Esophagus squamous epithelium (tissue), 5 donors: Measurements from ENCODE around the gene SIDT2. TPM values are rescaled to one million over a fixed set of nuclear protein-coding genes. Genes with fewer than 3 reads are reported as not detected.

ENCODE experiments used
- DNase-seq: peaks from one replicate; lab custom pipeline; 2025; lab: John Stamatoyannopoulos, UW
- H3K27ac ChIP-seq, 4 donors: fragments of 200-600 bp; sonication (generic); one replicate each; pipeline ENCODE4 v1.5.1; 2016 to 2019; ENCODE audit warnings: mild to moderate bottlenecking in 1 of 4
- H3K27me3 ChIP-seq, 4 donors: fragments of 200-600 bp; sonication (generic); 1 replicate in 3 of 4; 2 replicates in 1 of 4; pipeline versions ENCODE4 v1.5.1 to v1.6.0; 2017 to 2021; ENCODE audit warnings: antibody characterized with exemption in 1 of 4
- H3K36me3 ChIP-seq, 3 donors: fragments of 200-600 bp; sonication (generic); one replicate each; pipeline ENCODE4 v1.5.1; 2016 to 2019
- H3K4me1 ChIP-seq, 3 donors: fragments of 200-600 bp; sonication (generic); one replicate each; pipeline ENCODE4 v1.5.1; 2017 to 2019
- H3K4me3 ChIP-seq, 4 donors: fragments of 200-600 bp; sonication (generic); 1 replicate in 3 of 4; 2 replicates in 1 of 4; pipeline ENCODE4 v1.5.1; 2016 to 2019; ENCODE audit warnings: mild to moderate bottlenecking in 2 of 4, moderate library complexity in 1 of 4
- H3K9me3 ChIP-seq, 3 donors: fragments of 200-600 bp; sonication (generic); one replicate each; pipeline ENCODE4 v1.5.1; 2016 to 2019
- CTCF ChIP-seq, 6 experiments: fragments of 450-650 bp in 4 of 6; fragments of 200-600 bp in 2 of 6; sonication (generic) in 2 of 6; IDR thresholded peaks; one replicate each; pipeline ENCODE4 v1.5.1; 2016 to 2019; ENCODE audit warnings: antibody characterized with exemption in 6 of 6, mild to moderate bottlenecking in 4 of 6, moderate library complexity in 4 of 6
- POLR2A ChIP-seq, 4 donors: fragments of 450-650 bp; IDR thresholded peaks; one replicate each; pipeline ENCODE4 v1.6.1; 2017; ENCODE audit warnings: antibody characterized with exemption in 4 of 4, mild to moderate bottlenecking in 4 of 4, moderate library complexity in 3 of 4
- WGBS, 2 donors: methylation state at CpG; one replicate each; pipeline ENCODE4 v1.1.5; 2018; 5-methylcytosine and 5-hydroxymethylcytosine counted together
- intact Hi-C: fragments of 100-400 bp; cut with DNase I; formaldehyde crosslinking; loops from one replicate; pipeline ENCODE4 v1.15.0; 2022
- total RNA-seq, 4 donors: library from RNA; depleted of rRNA; stranded (reverse); fragments of >200 nt; gene quantifications; one replicate each; pipeline ENCODE4 v1.1.0, GENCODE V29; 2016
- donor health status: DM: yes; HTN: yes; CAD: no.

The SIDT2 gene
- total RNA-seq, 4 donors from 2014 or later: 6.9 to 20.0 (median 9.4) TPM

- intact Hi-C loops: no loop called here
- no peaks in the 10 kb centered on the region for H3K9me3 ChIP-seq
- no peaks in the 10 kb centered on the region for H3K27me3 ChIP-seq
- no peak for DNase-seq
- H3K36me3 ChIP-seq: peaks cover 0 to 82% (median 2%) of the 10 kb centered on the region in 3 donors
- no peak overlapping the region for H3K4me3 ChIP-seq
- peaks cover under 1 to 61% (median 18%) of the 10 kb centered on the region in 3 donors for H3K4me1 ChIP-seq
- H3K27ac ChIP-seq: no peak overlapping the region
- 56 to 57% methylated on average over 2 of the region's 2 CpGs for WGBS, 2 donors
- TF ChIP-seq POLR2A (IDR thresholded peaks at IDR 0.05): no peak
- TF ChIP-seq CTCF (IDR thresholded peaks at IDR 0.05): no peak
Observed at GRCh38 chr11:117152066-117152465, 26.5 kb upstream of the SIDT2 start.

GRCh38 chr11:117154468-117154867 is 24.1 kb upstream of the SIDT2 start:
- no peak overlapping the region for H3K27ac ChIP-seq
- no peak overlapping the region for H3K4me3 ChIP-seq
- TF ChIP-seq CTCF (IDR thresholded peaks at IDR 0.05): no peak
- TF ChIP-seq POLR2A (IDR thresholded peaks at IDR 0.05): no peak
- intact Hi-C loops: no loop called here
- peaks cover 0 to 84% (median 0%) of the 10 kb centered on the region in 3 donors for H3K36me3 ChIP-seq
- peaks cover 0 to 41% (median 8%) of the 10 kb centered on the region in 3 donors for H3K4me1 ChIP-seq
- H3K9me3 ChIP-seq: no peaks in the 10 kb centered on the region
- no peaks in the 10 kb centered on the region for H3K27me3 ChIP-seq
- no peak for DNase-seq
- WGBS, 2 donors: 94% methylated on average over 5 of the region's 5 CpGs

GRCh38 chr11:117157507-117157906 is 21.0 kb upstream of the SIDT2 start:
- no peak for DNase-seq
- TF ChIP-seq POLR2A (IDR thresholded peaks at IDR 0.05) (no peak), CTCF (IDR thresholded peaks at IDR 0.05) (no peak)
- Histone ChIP-seq H3K36me3 (peaks cover 4 to 100% (median 12%) of the 10 kb centered on the region in 3 donors), H3K27me3 (no peaks in the 10 kb centered on the region), H3K4me1 (peaks cover 0 to 18% (median 0%) of the 10 kb centered on the region in 3 donors), H3K4me3 (no peak overlapping the region), H3K9me3 (no peaks in the 10 kb centered on the region), H3K27ac (no peak overlapping the region)
- WGBS, 2 donors: 96 to 100% methylated on average over 2 of the region's 2 CpGs
- intact Hi-C loops: no loop called here

GRCh38 chr11:117159892-117160291 is 18.7 kb upstream of the SIDT2 start:
- Histone ChIP-seq H3K4me3 (no peak overlapping the region), H3K4me1 (peaks cover 0 to 13% (median 0%) of the 10 kb centered on the region in 3 donors), H3K36me3 (peaks cover 4 to 100% (median 26%) of the 10 kb centered on the region in 3 donors), H3K9me3 (no peaks in the 10 kb centered on the region), H3K27me3 (no peaks in the 10 kb centered on the region), H3K27ac (no peak overlapping the region)
- WGBS, 2 donors: 89% methylated on average over 2 of the region's 2 CpGs
- intact Hi-C loops: no loop called here
- no peak for DNase-seq
- TF ChIP-seq CTCF (IDR thresholded peaks at IDR 0.05) (no peak), POLR2A (IDR thresholded peaks at IDR 0.05) (no peak)

- DNase-seq: no peak
- H3K27ac ChIP-seq: no peak overlapping the region
- H3K36me3 ChIP-seq: peaks cover 4 to 100% (median 29%) of the 10 kb centered on the region in 3 donors
- H3K4me3 ChIP-seq: no peak overlapping the region
- peaks cover 0 to 8% (median 0%) of the 10 kb centered on the region in 3 donors for H3K4me1 ChIP-seq
- 68 to 79% methylated on average over 2 of the region's 2 CpGs for WGBS, 2 donors
- H3K27me3 ChIP-seq: no peaks in the 10 kb centered on the region
- intact Hi-C loops: no loop called here
- H3K9me3 ChIP-seq: no peaks in the 10 kb centered on the region
- no peak for TF ChIP-seq CTCF (IDR thresholded peaks at IDR 0.05)
- no peak for TF ChIP-seq POLR2A (IDR thresholded peaks at IDR 0.05)
Observed at GRCh38 chr11:117160826-117161225, 17.7 kb upstream of the SIDT2 start.
